ENCODE data around the gene OMG. TPM values are rescaled to one million over a fixed set of nuclear protein-coding genes. Genes with fewer than 3 reads are reported as not detected.

The OMG gene
- total and polyA plus RNA-seq, 2 donors (not counting 1 experiment from before 2014, with no cell fraction given) = 0.39 to 1.7 TPM

DNA sequence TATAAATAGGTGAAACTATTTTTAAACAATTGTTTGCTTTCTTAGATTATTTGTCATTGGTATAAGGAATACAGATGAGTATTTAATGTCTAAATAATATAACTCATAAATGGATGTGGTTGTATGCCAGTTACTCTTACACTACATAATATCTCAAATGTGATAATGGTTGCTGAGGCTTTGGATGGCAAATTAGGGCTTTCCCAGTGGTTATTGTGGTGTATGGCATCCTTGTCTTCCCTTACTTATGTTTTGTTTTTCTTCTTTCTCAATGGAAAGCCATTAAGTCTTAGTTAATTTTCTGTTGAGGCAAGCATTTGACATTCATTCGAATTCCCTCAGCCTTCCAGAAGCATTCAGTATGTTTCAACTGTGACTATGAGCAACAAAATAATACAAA lies 10.5 kb downstream of the OMG start:
- no peaks in the 10 kb centered on the region for H3K27me3 Mint-ChIP-seq
- POLR2A ChIA-PET = interaction anchor here (1.4 kb wide), 1 partner anchor 20 kb away, joined by 3 read pairs; no protein-coding TSS in a partner anchor
- Histone ChIP-seq H3K79me2 (ENCODE audit: control insufficient read depth, insufficient read depth, low read length) (no peaks in the 10 kb centered on the region), H4K20me1 (ENCODE audit: control insufficient read depth, insufficient read depth, low read length, poor library complexity, severe bottlenecking) (no peaks in the 10 kb centered on the region), H3K9me3 (ENCODE audit: control extremely low read depth in 1 of 3, control insufficient read depth in 2 of 3, insufficient read depth in 1 of 3, low read length in 2 of 3) (peaks cover 0 to 4% (median 0%) of the 10 kb centered on the region in 3 donors), H3K27me3 (replicated peaks in 1 of 4; ENCODE audit: control extremely low read depth in 1 of 4, control insufficient read depth in 3 of 4, insufficient read depth in 4 of 4, low read length in 3 of 4) (no peaks in the 10 kb centered on the region), H3K9ac (ENCODE audit: low read length) (no peak overlapping the region), H3K4me2 (replicated peaks; ENCODE audit: low read depth, low read length, poor library complexity, severe bottlenecking) (no peak overlapping the region), H3K4me3 (ENCODE audit: control extremely low read depth in 1 of 5, extremely low read depth in 1 of 5, insufficient read depth in 1 of 5, low read depth in 2 of 5, low read length in 4 of 5) (no peak overlapping the region), H3K36me3 (replicated peaks in 1 of 2; ENCODE audit: control extremely low read depth in 1 of 2, control insufficient read depth in 1 of 2, extremely low read depth in 1 of 2, insufficient read depth in 2 of 2, low read length in 1 of 2) (no peaks in the 10 kb centered on the region), H3K27ac (ENCODE audit: low read length in 2 of 2) (no peak overlapping the region), H3K4me1 (ENCODE audit: control insufficient read depth in 2 of 2, insufficient read depth in 2 of 2, low read length in 2 of 2) (no peaks in the 10 kb centered on the region), H2AFZ (ENCODE audit: insufficient read depth, low read depth, low read length, poor library complexity, severe bottlenecking) (no peak overlapping the region)
- no peaks in the 10 kb centered on the region for H3K9me3 Mint-ChIP-seq (ENCODE audit: insufficient read depth)
- DNase-seq (no peak), ATAC-seq (ENCODE audit: low read depth) (no peak)
- no CpG with 5 or more reads among the region's 1 CpG for WGBS (ENCODE audit: insufficient coverage)
- H3K4me1 Mint-ChIP-seq = no peaks in the 10 kb centered on the region
- TF ChIP-seq, protein P1, sequence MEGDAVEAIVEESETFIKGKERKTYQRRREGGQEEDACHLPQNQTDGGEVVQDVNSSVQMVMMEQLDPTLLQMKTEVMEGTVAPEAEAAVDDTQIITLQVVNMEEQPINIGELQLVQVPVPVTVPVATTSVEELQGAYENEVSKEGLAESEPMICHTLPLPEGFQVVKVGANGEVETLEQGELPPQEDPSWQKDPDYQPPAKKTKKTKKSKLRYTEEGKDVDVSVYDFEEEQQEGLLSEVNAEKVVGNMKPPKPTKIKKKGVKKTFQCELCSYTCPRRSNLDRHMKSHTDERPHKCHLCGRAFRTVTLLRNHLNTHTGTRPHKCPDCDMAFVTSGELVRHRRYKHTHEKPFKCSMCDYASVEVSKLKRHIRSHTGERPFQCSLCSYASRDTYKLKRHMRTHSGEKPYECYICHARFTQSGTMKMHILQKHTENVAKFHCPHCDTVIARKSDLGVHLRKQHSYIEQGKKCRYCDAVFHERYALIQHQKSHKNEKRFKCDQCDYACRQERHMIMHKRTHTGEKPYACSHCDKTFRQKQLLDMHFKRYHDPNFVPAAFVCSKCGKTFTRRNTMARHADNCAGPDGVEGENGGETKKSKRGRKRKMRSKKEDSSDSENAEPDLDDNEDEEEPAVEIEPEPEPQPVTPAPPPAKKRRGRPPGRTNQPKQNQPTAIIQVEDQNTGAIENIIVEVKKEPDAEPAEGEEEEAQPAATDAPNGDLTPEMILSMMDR (IDR thresholded peaks at IDR 0.05) = no peak
- TF ChIP-seq EZH2 (IDR thresholded peaks at IDR 0.05; ENCODE audit: borderline replicate concordance, insufficient read depth, low read depth, low read length, poor library complexity, severe bottlenecking) = no peak
- CTCF ChIA-PET = interaction anchor here (0.8 kb wide), 1 partner anchor 20 kb away, joined by 5 read pairs; no protein-coding TSS in a partner anchor
- intact Hi-C loops (cut with micrococcal nuclease) = no loop called here
- no peak overlapping the region for H3K27ac Mint-ChIP-seq
- H3K4me3 Mint-ChIP-seq = no peak overlapping the region

DNA sequence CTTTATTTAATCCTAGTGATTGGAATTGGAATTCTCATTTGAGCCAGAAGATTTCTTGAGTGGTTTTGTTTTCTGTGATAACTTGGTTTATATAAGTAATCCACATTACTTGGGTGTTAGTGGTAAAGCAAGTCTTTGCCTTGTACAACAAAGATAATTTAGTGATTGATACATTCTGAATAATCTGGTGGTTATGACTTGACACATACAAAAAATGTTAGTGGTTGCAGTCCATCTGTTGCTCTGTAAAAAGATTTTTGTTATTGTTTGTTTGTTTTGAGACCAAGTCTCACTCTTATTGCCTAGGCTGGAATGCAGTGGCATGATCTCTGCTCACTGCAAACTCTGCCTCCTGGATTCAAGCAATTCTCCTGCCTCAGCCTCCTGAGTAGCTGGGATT lies 13.2 kb downstream of the OMG start:
- H3K4me3 Mint-ChIP-seq = no peak overlapping the region
- Histone ChIP-seq H3K9me3 (ENCODE audit: control extremely low read depth in 1 of 3, control insufficient read depth in 2 of 3, insufficient read depth in 1 of 3, low read length in 2 of 3) (peaks cover 0 to 4% (median 0%) of the 10 kb centered on the region in 3 donors), H3K79me2 (ENCODE audit: control insufficient read depth, insufficient read depth, low read length) (no peaks in the 10 kb centered on the region), H3K36me3 (replicated peaks in 1 of 2; ENCODE audit: control extremely low read depth in 1 of 2, control insufficient read depth in 1 of 2, extremely low read depth in 1 of 2, insufficient read depth in 2 of 2, low read length in 1 of 2) (no peaks in the 10 kb centered on the region), H3K27me3 (replicated peaks in 1 of 4; ENCODE audit: control extremely low read depth in 1 of 4, control insufficient read depth in 3 of 4, insufficient read depth in 4 of 4, low read length in 3 of 4) (no peaks in the 10 kb centered on the region), H4K20me1 (ENCODE audit: control insufficient read depth, insufficient read depth, low read length, poor library complexity, severe bottlenecking) (no peaks in the 10 kb centered on the region), H3K27ac (ENCODE audit: low read length in 2 of 2) (no peak overlapping the region), H3K4me2 (replicated peaks; ENCODE audit: low read depth, low read length, poor library complexity, severe bottlenecking) (no peak overlapping the region), H3K4me1 (ENCODE audit: control insufficient read depth in 2 of 2, insufficient read depth in 2 of 2, low read length in 2 of 2) (no peaks in the 10 kb centered on the region), H3K9ac (ENCODE audit: low read length) (no peak overlapping the region), H3K4me3 (ENCODE audit: control extremely low read depth in 1 of 5, extremely low read depth in 1 of 5, insufficient read depth in 1 of 5, low read depth in 2 of 5, low read length in 4 of 5) (no peak overlapping the region), H2AFZ (ENCODE audit: insufficient read depth, low read depth, low read length, poor library complexity, severe bottlenecking) (no peak overlapping the region)
- H3K27ac Mint-ChIP-seq = no peak overlapping the region
- TF ChIP-seq, protein P1 (IDR thresholded peaks at IDR 0.05) = no peak
- no peak for TF ChIP-seq EZH2 (IDR thresholded peaks at IDR 0.05; ENCODE audit: borderline replicate concordance, insufficient read depth, low read depth, low read length, poor library complexity, severe bottlenecking)
- POLR2A ChIA-PET = no interaction called here
- no peaks in the 10 kb centered on the region for H3K4me1 Mint-ChIP-seq
- no peaks in the 10 kb centered on the region for H3K9me3 Mint-ChIP-seq (ENCODE audit: insufficient read depth)
- intact Hi-C loops (cut with micrococcal nuclease) = no loop called here
- ATAC-seq (ENCODE audit: low read depth) (no peak), DNase-seq (no peak)
- no peaks in the 10 kb centered on the region for H3K27me3 Mint-ChIP-seq
- CTCF ChIA-PET = interaction anchor here (0.7 kb wide), 1 partner anchor 17 kb away, joined by 3 read pairs; no protein-coding TSS in a partner anchor

All from B cell (primary cell).